ENCODE results near the gene RAB15.

GRCh38 chr14:64940336-64940910 lies 31.7 kb downstream of the RAB15 start:
- no peak for TF ChIP-seq RAD21 (IDR thresholded peaks at IDR 0.05; ENCODE audit: low read depth)
- no peak for TF ChIP-seq MAX (IDR thresholded peaks at IDR 0.05)
- TF ChIP-seq CEBPB (IDR thresholded peaks at IDR 0.05), result no peak
- no peak for TF ChIP-seq TCF12 (IDR thresholded peaks at IDR 0.05; ENCODE audit: low read depth)
- no peak for TF ChIP-seq EP300 (IDR thresholded peaks at IDR 0.05; ENCODE audit: borderline replicate concordance)

All from Ishikawa (cell line).